ENCODE data around the gene SLC22A3. TPM values are rescaled to one million over a fixed set of nuclear protein-coding genes. Genes with fewer than 3 reads are reported as not detected.

SLC22A3 gene
- total RNA-seq, 4 donors from 2014 or later = 49.5 to 75.4 (median 58.2) TPM

DNA sequence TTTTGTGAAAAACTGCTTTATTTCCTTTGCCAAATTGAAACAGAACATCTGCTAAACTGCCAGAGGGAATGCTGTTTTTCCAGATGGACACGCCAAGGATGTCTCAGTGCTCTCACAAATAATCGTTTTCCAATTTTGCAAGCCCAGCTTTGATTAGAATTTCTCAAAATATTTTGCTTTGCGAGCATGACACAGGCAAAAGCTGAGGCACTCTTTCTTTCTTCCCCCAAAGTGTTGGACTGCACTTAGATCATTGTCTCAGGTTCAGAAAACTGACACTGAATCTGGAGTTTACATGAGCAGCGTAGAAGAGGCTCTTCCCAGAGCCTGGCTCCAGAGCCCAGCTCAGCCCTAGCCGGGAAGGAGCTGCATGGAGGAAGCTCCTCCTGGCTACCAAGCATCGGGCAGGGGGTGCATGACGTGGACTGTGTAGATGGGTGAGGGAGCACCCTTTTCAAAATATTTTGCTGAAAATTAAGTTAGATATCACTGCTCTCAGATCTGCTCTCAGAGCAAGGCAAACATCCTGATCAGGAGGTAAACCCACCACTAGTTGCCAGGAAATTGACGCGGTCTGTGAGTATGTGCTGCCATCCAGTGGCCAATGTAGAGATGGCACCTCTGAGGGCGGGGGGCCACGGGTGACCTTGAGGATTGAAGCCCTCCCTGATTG lies 107.5 kb downstream of the SLC22A3 start:
- intact Hi-C loops (cut with DNase I; ENCODE audit: low total_unique reads) = loop anchor here (1.0 to 2.0 kb wide), 3 partner anchors 235 to 592 kb away; no protein-coding TSS in a partner anchor
- Histone ChIP-seq H3K27me3 (no peaks in the 10 kb centered on the region), H3K4me3 (peak overlapping the region in 3 of 4 donors; percentile 13 to 24 (median 22)), H3K36me3 (no peaks in the 10 kb centered on the region), H3K27ac (peak overlapping the region; percentile 2 to 44 (median 34)), H3K4me1 (peaks cover 0 to 5% of the 10 kb centered on the region in 2 donors), H3K9me3 (no peaks in the 10 kb centered on the region)
- ATAC-seq = peak; percentile 72 to 82
- peak; percentile 15 to 44 for DNase-seq
- TF ChIP-seq, protein P1, sequence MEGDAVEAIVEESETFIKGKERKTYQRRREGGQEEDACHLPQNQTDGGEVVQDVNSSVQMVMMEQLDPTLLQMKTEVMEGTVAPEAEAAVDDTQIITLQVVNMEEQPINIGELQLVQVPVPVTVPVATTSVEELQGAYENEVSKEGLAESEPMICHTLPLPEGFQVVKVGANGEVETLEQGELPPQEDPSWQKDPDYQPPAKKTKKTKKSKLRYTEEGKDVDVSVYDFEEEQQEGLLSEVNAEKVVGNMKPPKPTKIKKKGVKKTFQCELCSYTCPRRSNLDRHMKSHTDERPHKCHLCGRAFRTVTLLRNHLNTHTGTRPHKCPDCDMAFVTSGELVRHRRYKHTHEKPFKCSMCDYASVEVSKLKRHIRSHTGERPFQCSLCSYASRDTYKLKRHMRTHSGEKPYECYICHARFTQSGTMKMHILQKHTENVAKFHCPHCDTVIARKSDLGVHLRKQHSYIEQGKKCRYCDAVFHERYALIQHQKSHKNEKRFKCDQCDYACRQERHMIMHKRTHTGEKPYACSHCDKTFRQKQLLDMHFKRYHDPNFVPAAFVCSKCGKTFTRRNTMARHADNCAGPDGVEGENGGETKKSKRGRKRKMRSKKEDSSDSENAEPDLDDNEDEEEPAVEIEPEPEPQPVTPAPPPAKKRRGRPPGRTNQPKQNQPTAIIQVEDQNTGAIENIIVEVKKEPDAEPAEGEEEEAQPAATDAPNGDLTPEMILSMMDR (IDR thresholded peaks at IDR 0.05 in 4 of 5, conservative IDR thresholded peaks at IDR 0.05 in 1 of 5) = peak; percentile 94 to 99 (median 96)
- TF ChIP-seq POLR2A (IDR thresholded peaks at IDR 0.05) = no peak
- in situ Hi-C loops (cut with MboI; ENCODE audit: low sequenced_read_pairs in 4 of 4) = loop anchor here (5.0 to 25.0 kb wide), 6 partner anchors 313 to 593 kb away; no protein-coding TSS in a partner anchor

DNA sequence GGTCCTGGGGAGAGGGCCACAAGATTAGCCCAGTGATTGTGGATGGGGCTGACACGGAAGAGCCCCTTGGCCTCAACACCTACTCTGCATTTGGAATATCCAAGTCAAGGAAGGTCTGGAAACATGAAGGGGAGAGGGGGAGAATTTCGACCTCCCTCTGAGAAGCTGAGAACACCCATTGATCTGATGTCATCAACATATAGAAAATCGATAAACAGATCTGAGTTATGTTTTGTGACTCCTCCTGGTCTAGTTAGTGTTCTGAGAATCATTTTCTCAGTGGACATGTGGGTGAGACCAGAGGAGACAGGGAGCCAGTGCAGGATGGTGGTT lies 108.0 kb downstream of the SLC22A3 start:
- Histone ChIP-seq H3K4me1 (peaks cover 0 to 5% of the 10 kb centered on the region in 2 donors), H3K9me3 (no peaks in the 10 kb centered on the region), H3K27ac (no peak overlapping the region), H3K36me3 (no peaks in the 10 kb centered on the region), H3K27me3 (no peaks in the 10 kb centered on the region), H3K4me3 (no peak overlapping the region)
- intact Hi-C loops (cut with DNase I; ENCODE audit: low total_unique reads) (loop anchor here (1.0 kb wide), 2 partner anchors 318 to 593 kb away; no protein-coding TSS in a partner anchor), in situ Hi-C loops (cut with MboI; ENCODE audit: low sequenced_read_pairs in 4 of 4) (loop anchor here (5.0 to 25.0 kb wide), 6 partner anchors 314 to 594 kb away; no protein-coding TSS in a partner anchor)
- no peak for ATAC-seq
- no peak for DNase-seq
- TF ChIP-seq, protein P1 (IDR thresholded peaks at IDR 0.05 in 4 of 5, conservative IDR thresholded peaks at IDR 0.05 in 1 of 5) = peak in 1 of 5 experiments; percentile 12
- no peak for TF ChIP-seq POLR2A (IDR thresholded peaks at IDR 0.05)

DNA sequence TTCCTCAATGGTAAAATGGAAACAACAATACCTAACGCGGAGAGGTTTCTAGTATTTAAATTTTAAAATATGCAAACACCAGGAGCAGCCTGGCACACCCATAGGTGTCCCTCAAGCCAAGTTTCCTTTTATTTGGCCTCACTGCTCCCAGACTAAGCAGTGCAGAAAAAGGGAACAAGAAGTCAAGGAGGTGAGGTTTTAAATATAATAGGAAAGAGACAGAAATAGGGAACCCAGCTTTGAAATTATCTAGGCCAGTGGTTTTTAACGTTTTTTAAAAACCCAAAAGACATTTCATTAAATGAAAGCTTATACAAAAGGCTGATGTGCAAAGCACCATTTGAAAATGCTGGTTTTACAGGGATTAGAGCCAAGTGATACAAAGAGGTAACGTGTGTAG lies 109.6 kb downstream of the SLC22A3 start:
- no peaks in the 10 kb centered on the region for H3K9me3 ChIP-seq
- in situ Hi-C loops (cut with MboI; ENCODE audit: low sequenced_read_pairs in 4 of 4) (loop anchor here (5.0 to 25.0 kb wide), 6 partner anchors 316 to 596 kb away; no protein-coding TSS in a partner anchor), intact Hi-C loops (cut with DNase I; ENCODE audit: low total_unique reads) (no loop called here)
- H3K36me3 ChIP-seq = no peaks in the 10 kb centered on the region
- H3K4me3 ChIP-seq = no peak overlapping the region
- TF ChIP-seq POLR2A (IDR thresholded peaks at IDR 0.05) = no peak
- TF ChIP-seq, protein P1 (IDR thresholded peaks at IDR 0.05 in 4 of 5, conservative IDR thresholded peaks at IDR 0.05 in 1 of 5) = no peak
- H3K4me1 ChIP-seq = peaks cover 0 to 5% of the 10 kb centered on the region in 2 donors
- no peaks in the 10 kb centered on the region for H3K27me3 ChIP-seq
- no peak overlapping the region for H3K27ac ChIP-seq
- DNase-seq (no peak), ATAC-seq (no peak)

DNA sequence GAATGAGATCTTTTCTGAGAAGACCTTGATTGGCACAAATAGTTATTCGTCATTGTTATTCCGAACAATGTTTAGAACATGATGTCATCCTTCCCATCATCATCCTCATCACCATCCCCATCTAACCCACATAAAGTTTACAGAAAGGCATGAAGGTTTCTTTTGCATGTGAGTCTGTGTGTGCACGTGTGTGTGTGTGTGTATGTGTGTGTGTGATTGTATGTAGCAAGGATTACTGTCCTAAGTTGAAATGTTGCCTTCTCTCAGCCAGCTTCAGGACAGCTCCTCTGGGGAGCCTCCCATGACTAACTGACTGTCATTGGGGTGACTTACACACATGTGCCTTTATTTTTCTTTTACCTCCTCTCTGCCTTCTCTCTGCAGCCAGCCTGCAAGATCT lies 113.5 kb downstream of the SLC22A3 start:
- DNase-seq (no peak), ATAC-seq (no peak)
- Histone ChIP-seq H3K36me3 (no peaks in the 10 kb centered on the region), H3K9me3 (no peaks in the 10 kb centered on the region), H3K4me3 (no peak overlapping the region), H3K27me3 (no peaks in the 10 kb centered on the region), H3K27ac (no peak overlapping the region), H3K4me1 (no peaks in the 10 kb centered on the region)
- TF ChIP-seq POLR2A (IDR thresholded peaks at IDR 0.05) = no peak
- TF ChIP-seq, protein P1 (IDR thresholded peaks at IDR 0.05 in 4 of 5, conservative IDR thresholded peaks at IDR 0.05 in 1 of 5) = no peak
- intact Hi-C loops (cut with DNase I; ENCODE audit: low total_unique reads) = no loop called here
- in situ Hi-C loops (cut with MboI; ENCODE audit: low sequenced_read_pairs in 4 of 4) = loop anchor here in 3 of 4 donors (25.0 kb wide), 2 partner anchors 324 to 599 kb away; no protein-coding TSS in a partner anchor
